Testis (tissue), 3 donors: ENCODE results near the gene VPS8. TPM values are rescaled to one million over a fixed set of nuclear protein-coding genes. Genes with fewer than 3 reads are reported as not detected.

Experiments used
- DNase-seq: peaks from one replicate; pipeline ENCODE4 v3.0.0-alpha.2; 2019
- H3K27ac ChIP-seq, 2 donors: fragments of 200-600 bp; sonication (generic); one replicate each; pipeline ENCODE4 v1.5.1; 2019
- H3K27me3 ChIP-seq: fragments of 200-600 bp; sonication (generic); one replicate; pipeline ENCODE4 v1.5.1; 2019
- H3K36me3 ChIP-seq: fragments of 200-600 bp; sonication (generic); one replicate; pipeline ENCODE4 v1.5.1; 2017; ENCODE audit warnings: low read depth; ENCODE audit errors: missing control alignments
- H3K4me1 ChIP-seq: fragments of 200-600 bp; sonication (generic); one replicate; pipeline ENCODE4 v1.5.1; 2019
- H3K4me3 ChIP-seq, 2 donors: fragments of 200-600 bp; sonication (generic); one replicate each; pipeline ENCODE4 v1.5.1; 2017 to 2019
- H3K9me3 ChIP-seq: fragments of 200-600 bp; sonication (generic); one replicate; pipeline ENCODE4 v1.5.1; 2017
- CTCF ChIP-seq, 3 experiments: fragments of 450-650 bp in 2 of 3; fragments of 200-600 bp in 1 of 3; sonication (generic) in 1 of 3; IDR thresholded peaks; one replicate each; pipeline ENCODE4 v1.5.1; 2016 to 2019; ENCODE audit warnings: antibody characterized with exemption in 3 of 3, mild to moderate bottlenecking in 2 of 3, moderate library complexity in 1 of 3
- POLR2A ChIP-seq: fragments of 450-650 bp; IDR thresholded peaks from one replicate; pipeline ENCODE4 v1.6.1; 2017; ENCODE audit warnings: antibody characterized with exemption, mild to moderate bottlenecking, moderate library complexity
- WGBS, 2 donors: methylation state at CpG; one replicate each; pipeline ENCODE4 v1.1.5; 2018; 5-methylcytosine and 5-hydroxymethylcytosine counted together
- intact Hi-C: fragments of 100-400 bp; cut with DNase I; formaldehyde crosslinking; loops from one replicate; pipeline ENCODE4 v1.15.1; 2023; ENCODE audit warnings: low total_unique reads
- polyA plus RNA-seq: library from polyadenylated mRNA; stranded (reverse); fragments of 350-450 nt; fragmentation: Illumina TruSeq; extraction: RNeasy Lipid Tissue Mini Kit (QIAGEN cat#74804); gene quantifications from one replicate; pipeline ENCODE4 v1.2.3, GENCODE V29; 2014; ENCODE audit warnings: low read depth, low replicate concordance; ENCODE audit not compliant: insufficient read depth
- total RNA-seq, 2 donors: library from RNA; depleted of rRNA; stranded (reverse); fragments of >200 nt; gene quantifications; one replicate each; pipeline ENCODE4 v1.2.3, GENCODE V29; 2016

Gene VPS8
- total and polyA plus RNA-seq, 3 donors from 2014 or later, result 65.8 to 127 (median 88.0) TPM

- 92 to 96% methylated on average over 7 of the region's 7 CpGs for WGBS, 2 donors
- intact Hi-C loops, result no loop called here
- Histone ChIP-seq H3K36me3 (no peaks in the 10 kb centered on the region), H3K27me3 (no peaks in the 10 kb centered on the region), H3K4me3 (no peak overlapping the region), H3K4me1 (peaks cover 4% of the 10 kb centered on the region), H3K27ac (no peak overlapping the region), H3K9me3 (no peaks in the 10 kb centered on the region)
- DNase-seq, result no peak
- TF ChIP-seq POLR2A (no peak), CTCF (IDR thresholded peaks at IDR 0.05) (no peak)
Observed at GRCh38 chr3:184783319-184783718, 28.6 kb upstream of the VPS8 start.

- 68 to 77% methylated on average over 13 of the region's 13 CpGs for WGBS, 2 donors
- no peaks in the 10 kb centered on the region for H3K27me3 ChIP-seq
- H3K9me3 ChIP-seq, result no peaks in the 10 kb centered on the region
- intact Hi-C loops, result no loop called here
- TF ChIP-seq CTCF (IDR thresholded peaks at IDR 0.05), result no peak
- no peak for DNase-seq
- H3K4me3 ChIP-seq, result no peak overlapping the region
- H3K4me1 ChIP-seq, result peaks cover 4% of the 10 kb centered on the region
- H3K36me3 ChIP-seq, result no peaks in the 10 kb centered on the region
- H3K27ac ChIP-seq, result no peak overlapping the region
Observed at GRCh38 chr3:184784731-184785500, 27.1 kb upstream of the VPS8 start.

GRCh38 chr3:184785890-184786279, 26.1 kb upstream of the VPS8 start:
- Histone ChIP-seq H3K27me3 (no peaks in the 10 kb centered on the region), H3K9me3 (no peaks in the 10 kb centered on the region), H3K4me1 (peaks cover 4% of the 10 kb centered on the region), H3K27ac (no peak overlapping the region), H3K36me3 (no peaks in the 10 kb centered on the region), H3K4me3 (no peak overlapping the region)
- TF ChIP-seq POLR2A (no peak), CTCF (IDR thresholded peaks at IDR 0.05) (no peak)
- WGBS, 2 donors, result 72 to 75% methylated on average over 12 of the region's 12 CpGs
- DNase-seq, result no peak
- intact Hi-C loops, result no loop called here

GRCh38 chr3:184786280-184786941, 25.6 kb upstream of the VPS8 start:
- Histone ChIP-seq H3K4me3 (no peak overlapping the region), H3K27ac (no peak overlapping the region), H3K27me3 (no peaks in the 10 kb centered on the region), H3K9me3 (no peaks in the 10 kb centered on the region), H3K36me3 (no peaks in the 10 kb centered on the region), H3K4me1 (peaks cover 4% of the 10 kb centered on the region)
- intact Hi-C loops, result no loop called here
- no peak for TF ChIP-seq POLR2A
- no peak for TF ChIP-seq CTCF (IDR thresholded peaks at IDR 0.05)
- DNase-seq, result peak; percentile 51
- WGBS, 2 donors, result 19 to 29% methylated on average over 8 to 10 of the region's 10 CpGs
